PC-9 (cell line): ENCODE measurements around the gene TSSK2. TPM values are rescaled to one million over a fixed set of nuclear protein-coding genes. Genes with fewer than 3 reads are reported as not detected.

Experiments
- BruUV-seq: library from RNA; stranded (reverse); fragments of 400-500 nt; replicated peaks from 2 replicates; lab custom pipeline; 2021; lab: Mats Ljungman, UMichigan
- CTCF ChIA-PET: fragments of 300-600 bp; sonication (Branson Sonifier 250); formaldehyde crosslinking; loops from one replicate; lab custom pipeline; 2022; ENCODE audit warnings: antibody characterized with exemption; lab: Charles Lee
- POLR2A ChIA-PET: fragments of 300-600 bp; sonication (Branson Sonifier 250); formaldehyde crosslinking; loops from one replicate; lab custom pipeline; 2022; ENCODE audit warnings: antibody characterized with exemption; ENCODE audit not compliant: unreplicated experiment; lab: Charles Lee
- DNase-seq, 2 experiments: peaks; one replicate each; pipeline versions ENCODE4 v3.0.0 to v3.0.0-alpha.2; 2015 to 2022; ENCODE audit warnings: mixed read lengths in 1 of 2
- H2AFZ ChIP-seq: fragments of 200-600 bp; sonication (generic); 2 replicates; pipeline ENCODE4 v1.8.1; 2017; ENCODE audit warnings: antibody characterized with exemption
- H3F3A ChIP-seq: fragments of 200-600 bp; sonication (generic); 2 replicates; pipeline ENCODE4 v1.8.1; 2017; ENCODE audit warnings: antibody characterized with exemption, mild to moderate bottlenecking, low read depth; ENCODE audit not compliant: insufficient read depth
- H3K27ac ChIP-seq: fragments of 200-600 bp; sonication (generic); 2 replicates; pipeline ENCODE4 v1.6.1; 2016; ENCODE audit warnings: mixed run types
- H3K27me3 ChIP-seq: fragments of 200-600 bp; sonication (generic); 2 replicates; pipeline ENCODE4 v1.6.1; 2016; ENCODE audit warnings: low read depth, mixed run types; ENCODE audit not compliant: insufficient read depth
- H3K36me3 ChIP-seq: fragments of 200-600 bp; sonication (generic); 2 replicates; pipeline ENCODE4 v1.6.1; 2016; ENCODE audit warnings: low read depth, mixed run types
- H3K4me1 ChIP-seq: fragments of 200-600 bp; sonication (generic); replicated peaks from 2 replicates; pipeline ENCODE4 v1.6.1; 2016; ENCODE audit warnings: mixed run types; ENCODE audit not compliant: insufficient read depth
- H3K4me2 ChIP-seq: fragments of 200-600 bp; sonication (generic); 2 replicates; pipeline ENCODE4 v1.6.1; 2017; ENCODE audit warnings: mixed run types
- H3K4me3 ChIP-seq: fragments of 200-600 bp; sonication (generic); 2 replicates; pipeline ENCODE4 v1.6.1; 2016; ENCODE audit warnings: mixed run types
- H3K79me2 ChIP-seq: fragments of 200-600 bp; sonication (generic); 2 replicates; pipeline ENCODE4 v1.6.1; 2017; ENCODE audit warnings: low read depth, mixed run types
- H3K9me2 ChIP-seq: fragments of 200-600 bp; sonication (generic); 2 replicates; pipeline ENCODE4 v1.8.1; 2017; ENCODE audit warnings: mild to moderate bottlenecking; ENCODE audit not compliant: insufficient read depth
- H3K9me3 ChIP-seq: fragments of 200-600 bp; sonication (generic); 2 replicates; pipeline ENCODE4 v1.8.1; 2016; ENCODE audit warnings: low read depth; ENCODE audit not compliant: insufficient read depth
- H4K20me1 ChIP-seq: fragments of 200-600 bp; sonication (generic); 2 replicates; pipeline ENCODE4 v1.8.1; 2017; ENCODE audit not compliant: insufficient read depth
- EZH2 ChIP-seq: fragments of 200-600 bp; sonication (generic); IDR thresholded peaks from 2 replicates; pipeline ENCODE4 v1.8.0; 2017; ENCODE audit warnings: antibody characterized with exemption, low read depth
- intact Hi-C: fragments of 100-400 bp; cut with micrococcal nuclease; formaldehyde crosslinking; loops from one replicate; pipeline ENCODE4 v1.10.0; 2022; ENCODE audit not compliant: unreplicated experiment
- total RNA-seq: library from RNA; stranded (reverse); gene quantifications from 2 replicates; pipeline ENCODE4 v1.2.3, GENCODE V29; 2021
- TF ChIP-seq, protein P1 (sequence below): fragments of 200-600 bp; sonication (generic); conservative IDR thresholded peaks from 2 replicates; pipeline ENCODE4 v1.6.1; 2017; ENCODE audit warnings: mixed run types, antibody characterized with exemption, mild to moderate bottlenecking, moderate library complexity

TSSK2 gene
- total RNA-seq, 1 experiment from 2014 or later = not detected

- no TSS peak for BruUV-seq
- peaks cover under 1% of the 10 kb centered on the region; the same call in 1 of the 2 replicates for H4K20me1 ChIP-seq
- POLR2A ChIA-PET = no interaction called here
These were observed 17.7 kb upstream of the TSSK2 start for GRCh38 chr22:19113429-19113828.

GRCh38 chr22:19114984-19115552, 16.0 kb upstream of the TSSK2 start:
- Histone ChIP-seq H3K4me1 (peaks cover 7% of the 10 kb centered on the region), H3K9me2 (no peaks in the 10 kb centered on the region), H2AFZ (no peak overlapping the region), H3K27me3 (no peaks in the 10 kb centered on the region), H4K20me1 (peaks cover 11% of the 10 kb centered on the region; the same call in 1 of the 2 replicates), H3K4me2 (no peak overlapping the region), H3F3A (peaks cover 2% of the 10 kb centered on the region; the same call in 1 of the 2 replicates), H3K4me3 (no peak overlapping the region), H3K9me3 (no peaks in the 10 kb centered on the region), H3K79me2 (peaks cover 83% of the 10 kb centered on the region), H3K27ac (no peak overlapping the region), H3K36me3 (no peaks in the 10 kb centered on the region)
- DNase-seq = no peak
- TF ChIP-seq, protein P1, sequence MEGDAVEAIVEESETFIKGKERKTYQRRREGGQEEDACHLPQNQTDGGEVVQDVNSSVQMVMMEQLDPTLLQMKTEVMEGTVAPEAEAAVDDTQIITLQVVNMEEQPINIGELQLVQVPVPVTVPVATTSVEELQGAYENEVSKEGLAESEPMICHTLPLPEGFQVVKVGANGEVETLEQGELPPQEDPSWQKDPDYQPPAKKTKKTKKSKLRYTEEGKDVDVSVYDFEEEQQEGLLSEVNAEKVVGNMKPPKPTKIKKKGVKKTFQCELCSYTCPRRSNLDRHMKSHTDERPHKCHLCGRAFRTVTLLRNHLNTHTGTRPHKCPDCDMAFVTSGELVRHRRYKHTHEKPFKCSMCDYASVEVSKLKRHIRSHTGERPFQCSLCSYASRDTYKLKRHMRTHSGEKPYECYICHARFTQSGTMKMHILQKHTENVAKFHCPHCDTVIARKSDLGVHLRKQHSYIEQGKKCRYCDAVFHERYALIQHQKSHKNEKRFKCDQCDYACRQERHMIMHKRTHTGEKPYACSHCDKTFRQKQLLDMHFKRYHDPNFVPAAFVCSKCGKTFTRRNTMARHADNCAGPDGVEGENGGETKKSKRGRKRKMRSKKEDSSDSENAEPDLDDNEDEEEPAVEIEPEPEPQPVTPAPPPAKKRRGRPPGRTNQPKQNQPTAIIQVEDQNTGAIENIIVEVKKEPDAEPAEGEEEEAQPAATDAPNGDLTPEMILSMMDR = no peak
- no peak for TF ChIP-seq EZH2
- ChIA-PET CTCF (no interaction called here), POLR2A (no interaction called here)
- BruUV-seq = no TSS peak
- intact Hi-C loops = no loop called here

More at GRCh38 chr22:19113429-19113828, 17.7 kb upstream of the TSSK2 start:
- Histone ChIP-seq H3K4me2 (no peak overlapping the region), H3K36me3 (no peaks in the 10 kb centered on the region), H3K9me3 (no peaks in the 10 kb centered on the region), H3F3A (peaks cover 9% of the 10 kb centered on the region), H3K4me3 (no peak overlapping the region), H3K27me3 (no peaks in the 10 kb centered on the region), H2AFZ (no peak overlapping the region), H3K27ac (no peak overlapping the region), H3K4me1 (peaks cover 16% of the 10 kb centered on the region), H3K9me2 (no peaks in the 10 kb centered on the region), H3K79me2 (peaks cover 80% of the 10 kb centered on the region)
- intact Hi-C loops = no loop called here
- CTCF ChIA-PET = no interaction called here
- no peak for TF ChIP-seq EZH2
- TF ChIP-seq, protein P1 = no peak
- DNase-seq = no peak

DNA sequence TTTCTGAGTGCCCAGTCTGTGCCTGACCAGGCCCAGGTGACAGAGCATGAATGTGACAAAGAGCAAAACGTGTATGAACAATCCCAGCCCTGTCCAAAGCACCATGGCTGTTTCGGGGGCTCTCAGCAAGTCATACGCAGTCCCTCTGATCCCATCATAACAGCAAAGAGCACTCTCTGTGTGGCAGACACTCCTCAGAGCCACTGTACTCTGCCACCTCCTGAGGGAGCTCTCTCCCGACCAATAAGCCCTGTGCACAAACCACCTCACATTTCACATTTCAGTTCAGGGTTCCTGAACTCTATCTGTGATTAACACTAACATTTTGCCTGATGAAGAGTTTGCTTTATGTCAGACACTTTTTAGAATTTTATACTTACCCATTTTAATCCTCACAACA, 15.5 kb upstream of the TSSK2 start:
- no peaks in the 10 kb centered on the region for H3K9me3 ChIP-seq
- H3K9me2 ChIP-seq = no peaks in the 10 kb centered on the region
- no peaks in the 10 kb centered on the region for H3K36me3 ChIP-seq
- no peak for DNase-seq
- no peaks in the 10 kb centered on the region for H3F3A ChIP-seq
- H3K4me2 ChIP-seq = no peak overlapping the region
- peaks cover 10% of the 10 kb centered on the region for H3K4me1 ChIP-seq
- TF ChIP-seq EZH2 = no peak
- TF ChIP-seq, protein P1 = no peak
- CTCF ChIA-PET = no interaction called here
- H3K27ac ChIP-seq = no peak overlapping the region
- H4K20me1 ChIP-seq = peaks cover 16% of the 10 kb centered on the region
- H3K4me3 ChIP-seq = no peak overlapping the region
- H2AFZ ChIP-seq = no peak overlapping the region
- BruUV-seq = no TSS peak
- intact Hi-C loops = no loop called here
- no peaks in the 10 kb centered on the region for H3K27me3 ChIP-seq
- peaks cover 85% of the 10 kb centered on the region for H3K79me2 ChIP-seq
- POLR2A ChIA-PET = no interaction called here
